Mucosa of stomach (tissue), 1 donor: Measurements from ENCODE around the gene THRB.

ENCODE experiments used
- H3K27me3 ChIP-seq: one replicate; pipeline ENCODE4 v1.7.0; 2013; ENCODE audit warnings: mild to moderate bottlenecking, low read length; ENCODE audit not compliant: control insufficient read depth, insufficient read depth
- H3K36me3 ChIP-seq: one replicate; pipeline ENCODE4 v1.7.0; 2013; ENCODE audit warnings: low read length; ENCODE audit not compliant: control insufficient read depth, insufficient read depth
- H3K4me1 ChIP-seq: one replicate; pipeline ENCODE4 v1.7.0; 2013; ENCODE audit warnings: mild to moderate bottlenecking, low read length; ENCODE audit not compliant: control insufficient read depth, insufficient read depth
- H3K4me3 ChIP-seq: one replicate; pipeline ENCODE4 v1.7.0; 2013; ENCODE audit warnings: low read length
- H3K9ac ChIP-seq: one replicate; pipeline ENCODE4 v1.7.0; 2013; ENCODE audit warnings: mild to moderate bottlenecking, low read length, moderate library complexity
- H3K9me3 ChIP-seq: one replicate; pipeline ENCODE4 v1.7.0; 2013; ENCODE audit warnings: mild to moderate bottlenecking, low read length, moderate library complexity; ENCODE audit not compliant: control insufficient read depth
- donor health status: Pancreatic carcinoma.

The THRB gene

GRCh38 chr3:24496529-24497482 is 2.2 kb upstream of the THRB start:
- Histone ChIP-seq H3K36me3 (no peaks in the 10 kb centered on the region), H3K27me3 (no peaks in the 10 kb centered on the region), H3K4me1 (peaks cover 20% of the 10 kb centered on the region), H3K9me3 (no peaks in the 10 kb centered on the region), H3K9ac (no peak overlapping the region), H3K4me3 (no peak overlapping the region)

- Histone ChIP-seq H3K9ac (peak overlapping the region; percentile 94), H3K4me3 (peak overlapping the region; percentile 58), H3K4me1 (peaks cover 20% of the 10 kb centered on the region), H3K9me3 (no peaks in the 10 kb centered on the region), H3K27me3 (no peaks in the 10 kb centered on the region), H3K36me3 (no peaks in the 10 kb centered on the region)
These were observed 810 bp upstream of the THRB start for GRCh38 chr3:24495326-24495994.

DNA sequence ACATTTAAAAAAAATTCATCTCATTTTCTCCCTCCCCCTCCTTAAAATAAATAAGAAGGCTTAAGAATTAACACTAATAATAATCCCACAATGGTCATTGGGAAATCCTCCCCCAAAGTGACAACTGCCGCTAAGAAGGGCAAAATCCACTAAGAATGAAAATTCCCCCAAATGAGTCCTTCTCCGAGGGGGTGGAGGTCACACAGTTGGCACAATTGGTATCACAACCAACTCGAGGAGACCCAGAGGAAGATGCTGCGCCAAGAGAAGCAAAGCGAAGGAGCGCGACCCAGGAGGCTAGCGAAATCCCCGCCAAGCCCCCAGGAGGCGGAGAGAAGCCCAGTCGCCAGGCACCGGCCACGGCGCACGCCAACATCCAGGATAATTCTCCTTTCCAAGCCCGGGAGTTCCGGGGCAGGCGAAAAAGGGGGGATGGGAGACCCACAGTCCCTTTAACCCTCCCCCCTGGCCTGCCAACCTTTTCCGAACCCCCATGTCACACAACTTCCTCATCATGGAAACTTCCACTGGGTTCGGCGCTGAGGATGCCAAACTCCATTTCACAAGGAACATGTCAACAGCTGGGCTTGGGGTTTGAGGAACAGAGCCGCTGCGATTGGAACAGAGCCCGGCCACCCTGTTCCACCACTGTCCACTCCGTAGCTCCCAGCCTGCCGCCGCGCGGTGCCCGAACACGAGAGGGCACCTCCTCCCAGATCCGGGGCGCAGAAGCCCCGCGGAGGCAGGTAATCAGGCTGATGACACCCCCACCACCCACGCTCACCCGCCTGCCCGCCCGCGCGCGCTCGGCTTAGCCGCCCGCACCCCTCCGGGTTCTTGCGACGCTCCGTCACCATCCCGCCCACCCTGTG is 668 bp downstream of the THRB start:
- Histone ChIP-seq H3K4me1 (peaks cover 14% of the 10 kb centered on the region), H3K27me3 (no peaks in the 10 kb centered on the region), H3K9ac (peak overlapping the region; percentile 94), H3K9me3 (no peaks in the 10 kb centered on the region), H3K4me3 (peak overlapping the region; percentile 76), H3K36me3 (no peaks in the 10 kb centered on the region)

GRCh38 chr3:24492971-24493551 is 1.6 kb downstream of the THRB start:
- Histone ChIP-seq H3K4me3 (no peak overlapping the region), H3K36me3 (no peaks in the 10 kb centered on the region), H3K9me3 (no peaks in the 10 kb centered on the region), H3K4me1 (peaks cover 14% of the 10 kb centered on the region), H3K27me3 (no peaks in the 10 kb centered on the region), H3K9ac (peak overlapping the region; percentile 94)

- H3K36me3 ChIP-seq, result no peaks in the 10 kb centered on the region
- H3K27me3 ChIP-seq, result no peaks in the 10 kb centered on the region
- no peak overlapping the region for H3K4me3 ChIP-seq
- no peaks in the 10 kb centered on the region for H3K4me1 ChIP-seq
- H3K9ac ChIP-seq, result no peak overlapping the region
- no peaks in the 10 kb centered on the region for H3K9me3 ChIP-seq
These were observed 4.5 kb downstream of the THRB start for GRCh38 chr3:24490151-24490550.

- H3K4me3 ChIP-seq, result no peak overlapping the region
- no peaks in the 10 kb centered on the region for H3K27me3 ChIP-seq
- no peak overlapping the region for H3K9ac ChIP-seq
- H3K4me1 ChIP-seq, result no peaks in the 10 kb centered on the region
- H3K36me3 ChIP-seq, result no peaks in the 10 kb centered on the region
- no peaks in the 10 kb centered on the region for H3K9me3 ChIP-seq
These were observed 7.1 kb downstream of the THRB start for GRCh38 chr3:24487325-24488262.

- Histone ChIP-seq H3K4me1 (no peaks in the 10 kb centered on the region), H3K27me3 (no peaks in the 10 kb centered on the region), H3K36me3 (no peaks in the 10 kb centered on the region), H3K9me3 (no peaks in the 10 kb centered on the region), H3K4me3 (no peak overlapping the region), H3K9ac (no peak overlapping the region)
These were observed 9.1 kb downstream of the THRB start for GRCh38 chr3:24485511-24485910.

DNA sequence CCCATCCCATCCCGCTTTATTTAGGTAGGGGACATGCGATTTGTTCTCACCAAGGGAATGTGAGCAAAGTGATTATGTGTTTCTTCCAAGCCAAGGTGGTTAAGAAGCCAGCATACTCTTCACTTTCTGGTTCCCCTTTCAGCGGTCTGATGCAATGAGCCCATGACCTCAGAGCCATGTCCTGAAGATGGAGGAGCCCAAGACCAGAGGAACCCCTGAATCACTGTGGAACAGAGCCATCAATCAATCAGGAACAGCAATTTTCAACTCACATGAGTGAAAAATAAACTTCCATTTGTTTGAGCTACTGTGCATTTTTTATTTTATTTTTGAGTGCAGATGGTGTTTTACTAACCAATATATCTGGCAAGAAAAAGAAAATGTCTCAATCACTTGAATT is 10.8 kb downstream of the THRB start:
- no peaks in the 10 kb centered on the region for H3K9me3 ChIP-seq
- no peak overlapping the region for H3K9ac ChIP-seq
- H3K27me3 ChIP-seq, result no peaks in the 10 kb centered on the region
- H3K4me1 ChIP-seq, result no peaks in the 10 kb centered on the region
- H3K4me3 ChIP-seq, result no peak overlapping the region
- no peaks in the 10 kb centered on the region for H3K36me3 ChIP-seq

- Histone ChIP-seq H3K4me1 (no peaks in the 10 kb centered on the region), H3K9me3 (no peaks in the 10 kb centered on the region), H3K36me3 (no peaks in the 10 kb centered on the region), H3K4me3 (no peak overlapping the region), H3K27me3 (no peaks in the 10 kb centered on the region), H3K9ac (no peak overlapping the region)
These were observed 12.4 kb downstream of the THRB start for GRCh38 chr3:24482096-24482705.

DNA sequence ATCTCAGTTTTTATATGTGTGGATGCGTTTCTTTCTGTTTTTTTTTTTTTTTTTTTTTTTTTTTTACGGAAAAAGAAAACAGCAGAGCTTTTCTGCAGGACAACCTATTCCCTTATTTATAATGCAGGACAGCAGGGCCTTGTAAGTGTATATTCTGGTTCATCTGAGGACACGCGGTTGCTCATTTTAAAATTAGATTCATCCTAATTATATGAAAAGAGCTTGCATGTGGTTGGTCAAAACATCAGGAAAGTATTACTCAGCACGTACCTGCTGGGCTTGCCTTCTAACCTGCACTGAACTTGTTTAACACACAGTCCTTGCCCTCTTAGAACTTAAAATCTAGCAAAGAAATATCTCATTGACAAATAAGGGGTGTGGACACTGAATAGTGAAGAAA is 13.5 kb downstream of the THRB start:
- Histone ChIP-seq H3K4me1 (no peaks in the 10 kb centered on the region), H3K9me3 (no peaks in the 10 kb centered on the region), H3K27me3 (no peaks in the 10 kb centered on the region), H3K36me3 (no peaks in the 10 kb centered on the region), H3K9ac (no peak overlapping the region), H3K4me3 (no peak overlapping the region)
